Measurements from ENCODE around the gene SMIM26.
"Not testable (repeated sequence)": the region's sequence is repeated elsewhere in the genome, so short reads cannot be mapped to it uniquely, and the experiment has no call there.

Gene SMIM26, protein sequence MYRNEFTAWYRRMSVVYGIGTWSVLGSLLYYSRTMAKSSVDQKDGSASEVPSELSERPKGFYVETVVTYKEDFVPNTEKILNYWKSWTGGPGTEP

DNA sequence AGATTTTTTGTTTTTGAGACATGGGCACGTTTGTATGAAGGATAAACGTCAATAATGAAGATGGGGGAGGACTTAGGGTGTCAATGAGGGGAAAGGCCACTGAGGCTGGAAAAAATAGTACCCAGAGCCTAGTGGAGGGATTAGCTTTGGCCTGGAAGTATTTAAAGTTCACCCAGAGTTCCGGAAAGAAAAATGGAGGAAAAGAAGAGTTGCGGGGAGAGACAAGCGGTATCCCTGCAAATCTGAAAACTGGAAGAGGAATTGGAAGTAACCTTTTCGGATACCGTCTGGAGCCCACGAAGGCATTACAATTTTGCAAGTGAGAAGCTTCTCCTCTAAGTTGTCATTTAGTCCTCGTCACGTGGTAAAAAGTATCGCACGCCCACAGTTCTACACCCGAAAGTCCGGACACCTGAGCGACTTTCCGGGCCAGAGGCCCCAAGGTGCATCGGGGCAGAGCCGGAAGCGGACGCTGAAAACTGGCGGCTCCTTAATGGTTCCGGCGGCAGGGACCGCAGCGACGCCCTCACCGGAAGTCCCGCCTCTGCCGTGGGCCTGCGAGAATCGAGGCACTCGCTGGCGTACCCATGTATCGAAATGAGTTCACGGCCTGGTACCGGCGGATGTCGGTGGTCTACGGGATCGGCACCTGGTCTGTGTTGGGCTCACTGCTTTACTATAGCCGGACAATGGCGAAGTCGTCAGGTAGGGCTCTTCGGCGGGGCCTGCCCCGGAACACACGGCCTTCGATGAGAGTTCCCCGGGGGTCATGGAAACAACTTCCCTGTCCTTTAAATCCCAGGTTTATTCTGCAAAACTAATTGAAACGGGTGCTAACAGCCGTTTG, at the start of gene SMIM26:
Gene SMIM26 (plus strand): TSS at position 541 of the 847 bp plus-strand sequence. CDS start 47 bp downstream, at position 588.
- DNase-seq: peak; percentile 95

GRCh38 chr20:18522066-18522465, 45.2 kb upstream of the SMIM26 start:
- DNase-seq: not testable (repeated sequence)

DNA sequence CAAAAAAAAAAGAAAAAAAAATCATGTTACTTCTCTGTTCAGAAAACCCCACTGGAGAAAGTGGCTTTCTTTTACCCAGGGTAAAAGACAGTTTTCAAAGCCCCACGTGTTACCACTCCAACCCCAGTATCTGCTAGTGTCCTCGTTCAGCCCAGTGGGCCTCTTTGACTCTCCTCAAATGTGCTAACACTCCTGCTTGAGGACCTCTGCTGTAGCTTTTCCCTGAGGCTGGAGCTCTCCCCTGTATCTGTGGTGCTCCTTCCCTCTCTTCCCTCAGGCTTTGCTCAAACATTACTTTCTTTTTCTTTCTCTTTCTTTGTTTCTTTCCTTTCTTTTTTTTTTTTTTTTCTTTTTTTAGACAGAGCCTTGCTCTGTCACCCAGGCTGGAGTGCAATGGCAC, 44.2 kb upstream of the SMIM26 start:
- no peak for DNase-seq

DNA sequence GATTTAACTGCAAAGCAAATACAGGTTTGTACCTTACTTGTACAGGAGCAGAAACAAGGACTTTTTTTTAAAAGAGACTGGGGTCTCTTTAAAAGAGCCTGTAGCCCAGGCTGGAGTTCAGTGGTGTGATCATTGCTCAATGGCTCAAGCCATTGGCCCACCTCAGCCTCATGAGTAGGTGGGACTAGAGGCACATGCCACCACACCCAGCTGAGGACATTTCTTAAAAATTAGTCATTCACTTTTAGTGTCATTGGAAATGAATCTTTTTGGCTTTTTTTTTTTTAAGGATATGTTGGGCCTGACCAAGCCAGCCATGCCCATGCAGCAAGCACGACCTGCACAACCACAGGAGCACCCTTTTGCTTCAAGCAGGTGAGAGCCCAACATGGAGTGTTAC, 42.6 kb upstream of the SMIM26 start:
- no peak for DNase-seq

- not testable (repeated sequence) for DNase-seq
Measured at GRCh38 chr20:18526761-18527160, 40.5 kb upstream of the SMIM26 start.

GRCh38 chr20:18527339-18527738, 39.9 kb upstream of the SMIM26 start:
- DNase-seq: no peak

DNA sequence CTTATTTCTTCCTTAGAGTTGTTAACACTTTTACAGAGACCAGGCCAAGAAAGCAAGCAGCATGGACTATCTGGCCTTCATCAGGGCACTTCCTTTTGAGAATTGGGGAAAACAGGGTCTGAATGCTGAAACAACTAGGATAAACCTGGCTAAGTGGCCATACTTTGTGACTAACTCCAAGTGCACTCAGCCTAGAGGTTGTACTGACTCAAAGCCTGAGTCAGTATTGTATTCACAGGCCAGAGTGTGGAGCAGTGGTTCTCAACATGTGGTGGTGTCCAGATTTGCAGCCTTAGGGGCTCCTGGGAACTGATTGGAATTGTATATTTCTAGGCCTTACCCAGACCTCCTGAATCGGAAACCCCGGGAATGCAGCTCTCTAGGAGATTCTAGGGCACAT, 39.4 kb upstream of the SMIM26 start:
- DNase-seq: no peak

DNA sequence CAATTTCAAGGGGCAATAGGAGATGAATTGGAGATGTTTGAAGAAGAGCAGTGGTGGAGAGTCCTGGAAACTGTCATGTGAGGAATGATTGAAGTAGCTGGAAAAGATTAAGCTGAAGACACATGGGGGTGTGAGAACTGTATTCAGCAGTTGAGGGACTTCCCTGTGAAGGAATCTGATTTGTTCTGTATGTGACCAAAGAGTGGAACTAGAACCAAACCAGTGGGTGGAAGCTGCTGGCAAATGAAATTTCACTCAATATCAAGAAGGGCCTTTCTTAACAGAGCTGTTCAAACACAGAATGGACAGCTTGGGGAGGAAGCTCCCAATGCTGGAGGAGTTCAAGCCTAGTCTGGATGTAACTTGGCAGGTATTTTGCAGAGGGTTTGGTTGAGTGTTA, 38.2 kb upstream of the SMIM26 start:
- no peak for DNase-seq

DNA sequence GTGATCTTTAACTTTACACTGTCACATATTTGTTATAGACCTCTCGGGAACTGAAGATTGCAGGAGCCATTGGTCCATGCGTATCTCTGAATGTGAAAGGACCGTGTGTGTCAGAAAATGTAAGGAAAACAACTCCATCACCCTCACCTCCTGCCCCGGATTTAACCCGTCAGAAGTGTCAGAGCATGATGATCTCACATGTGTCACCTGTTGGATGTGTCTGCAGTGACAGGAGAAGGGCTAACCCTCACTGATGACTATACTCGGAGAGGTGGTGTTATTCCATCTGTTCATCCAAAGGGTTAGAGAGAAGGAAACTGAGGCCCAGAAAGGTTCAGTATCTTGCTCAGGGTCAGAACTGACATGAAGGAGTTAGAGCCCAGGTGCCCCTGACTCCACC, 34.6 kb upstream of the SMIM26 start:
- no peak for DNase-seq

DNA sequence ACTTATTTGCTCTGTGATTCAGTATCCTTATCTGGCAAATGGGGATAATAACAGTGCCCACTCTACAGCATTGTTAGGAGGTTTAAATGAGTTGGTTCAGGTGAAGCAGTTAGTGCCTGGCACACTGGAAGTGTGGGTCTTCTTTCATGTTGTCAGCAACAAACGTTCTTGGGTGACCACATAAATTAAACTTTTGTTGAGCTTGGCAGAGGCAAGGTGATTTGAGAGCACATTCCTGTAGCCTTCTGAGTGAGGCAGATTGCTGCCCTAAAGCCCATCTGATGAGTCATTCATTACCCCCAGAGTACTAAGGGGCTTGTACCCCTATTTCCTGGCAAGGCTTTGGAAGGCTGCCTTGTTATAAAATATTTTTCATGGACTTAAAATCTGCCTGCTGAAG, 33.7 kb upstream of the SMIM26 start:
- no peak for DNase-seq

DNA sequence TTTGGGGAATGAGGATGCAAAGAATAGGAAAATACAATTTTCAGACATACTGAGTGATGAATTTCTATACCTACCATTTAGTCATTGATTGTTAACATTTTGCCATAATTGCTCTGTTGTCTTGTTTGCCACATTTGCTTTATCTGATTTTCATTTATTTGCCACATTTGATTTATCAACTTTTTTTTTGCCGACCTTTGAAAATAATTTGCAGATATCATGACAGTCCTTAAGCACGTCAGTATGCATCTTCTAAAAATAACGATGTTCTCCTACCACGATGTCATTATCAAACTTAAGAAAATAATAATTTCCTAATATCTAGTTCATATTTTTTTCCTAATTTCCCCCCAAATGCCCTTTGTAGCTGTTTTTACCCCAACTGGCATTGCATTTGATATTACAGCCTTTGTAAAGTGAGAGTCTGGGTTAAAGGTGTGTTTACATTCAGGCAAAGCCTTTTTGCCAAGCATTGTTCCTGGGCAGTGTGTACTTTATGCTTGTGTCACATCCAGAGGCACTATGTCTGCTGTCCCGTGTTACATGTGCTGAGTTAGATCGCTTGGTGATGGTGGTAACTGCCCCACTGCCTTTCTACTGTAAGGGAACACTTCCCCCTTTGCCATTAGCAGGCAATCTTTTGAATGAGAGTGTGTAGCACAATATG, 33.1 kb upstream of the SMIM26 start:
- no peak for DNase-seq

GRCh38 chr20:18537651-18538050, 29.6 kb upstream of the SMIM26 start:
- DNase-seq: no peak

DNA sequence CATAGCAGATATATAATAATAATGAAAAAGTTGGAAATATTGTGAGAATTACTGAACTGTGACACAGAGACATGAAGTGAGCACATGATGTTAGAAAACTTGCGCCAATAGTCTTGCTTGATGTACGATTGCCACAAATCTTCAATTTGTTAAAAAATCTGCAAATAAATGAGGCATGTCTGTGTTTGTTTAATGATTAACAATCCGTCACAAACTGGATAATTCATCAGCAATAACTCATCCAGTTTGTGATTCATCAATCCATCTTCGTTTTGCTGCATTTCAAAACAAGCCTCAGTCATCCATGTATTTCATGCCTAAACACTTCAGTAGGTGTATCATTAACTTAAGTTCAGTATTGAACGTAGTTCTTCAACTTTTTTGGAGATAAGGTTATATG, 25.5 kb upstream of the SMIM26 start:
- no peak for DNase-seq

DNA sequence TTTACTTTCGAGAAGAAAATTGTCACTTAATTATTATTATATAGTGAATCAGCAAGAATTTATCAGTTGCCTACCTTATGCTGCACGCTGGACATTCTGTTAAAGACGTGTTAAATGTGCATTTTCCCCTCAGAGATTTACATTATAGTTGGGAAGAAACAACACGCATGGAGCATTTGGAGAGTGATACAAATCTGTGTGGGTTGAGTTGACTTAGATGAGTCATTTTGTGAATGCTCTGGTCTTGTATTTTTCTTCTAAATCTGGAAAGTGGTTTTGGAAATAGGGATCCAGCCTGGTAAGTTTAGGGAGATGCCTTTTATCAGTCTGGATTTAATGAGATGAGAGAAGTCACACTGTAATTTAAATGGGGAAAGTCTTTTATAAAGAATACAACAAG, 24.0 kb upstream of the SMIM26 start:
- DNase-seq: no peak

DNA sequence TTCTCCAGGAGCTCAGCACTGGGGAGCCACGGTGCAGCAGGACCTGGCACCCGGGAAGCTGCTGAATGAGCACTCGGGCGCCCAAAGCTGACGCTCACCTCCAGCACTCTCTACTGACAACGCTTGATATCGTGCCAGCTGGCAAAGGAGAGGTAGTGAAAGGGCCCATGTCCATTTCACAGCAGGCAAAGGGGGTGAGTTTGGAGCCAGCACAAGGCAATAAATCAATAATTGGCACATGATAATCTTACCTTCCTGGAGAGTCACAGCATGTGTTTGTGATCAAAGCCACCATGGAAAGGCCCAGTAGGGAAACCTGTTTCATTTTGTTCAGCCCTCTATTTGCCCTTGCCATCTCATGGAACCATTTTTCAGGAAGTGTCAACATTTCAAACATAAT, 23.3 kb upstream of the SMIM26 start:
- no peak for DNase-seq

DNA sequence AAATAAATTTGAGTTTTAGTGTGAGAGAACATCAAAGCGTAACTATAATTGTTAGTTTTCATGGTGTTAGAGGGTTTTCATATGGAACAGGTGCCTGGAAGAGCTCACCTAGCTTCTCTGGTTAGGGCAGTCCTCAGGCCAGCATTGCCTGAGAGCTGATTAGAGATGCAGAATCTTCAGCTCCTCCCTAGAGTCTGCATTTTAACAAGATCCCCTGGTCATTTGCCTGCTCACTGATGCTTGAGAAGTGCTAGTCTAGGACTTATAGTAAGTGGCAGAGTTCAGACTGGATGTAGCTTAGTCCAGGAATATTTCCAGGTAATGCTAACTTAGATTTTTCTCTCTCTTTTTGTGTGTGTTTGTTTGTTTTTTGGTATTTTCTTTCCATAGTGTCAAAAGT, 21.7 kb upstream of the SMIM26 start:
- no peak for DNase-seq

GRCh38 chr20:18548465-18548864, 18.8 kb upstream of the SMIM26 start:
- no peak for DNase-seq

DNA sequence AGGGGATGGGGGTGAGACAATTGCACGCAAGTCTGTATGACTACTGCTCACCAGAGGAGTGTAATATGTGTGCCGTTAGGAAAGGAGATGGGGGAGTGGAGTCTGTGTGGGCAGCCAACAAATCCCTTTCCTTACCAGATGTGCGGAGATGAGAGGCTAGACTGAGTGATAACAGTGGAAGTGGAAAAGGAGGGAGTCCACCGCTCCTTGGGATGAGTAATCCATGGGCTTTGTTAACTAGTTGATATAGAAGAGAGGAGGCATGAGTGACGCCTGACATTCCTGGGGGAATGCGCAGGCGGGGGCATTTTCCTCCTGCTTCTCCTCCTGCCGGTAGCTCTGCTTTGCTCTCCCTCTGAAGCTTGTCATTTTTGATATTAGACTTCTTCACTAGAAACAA, 13.5 kb upstream of the SMIM26 start:
- DNase-seq: no peak

DNA sequence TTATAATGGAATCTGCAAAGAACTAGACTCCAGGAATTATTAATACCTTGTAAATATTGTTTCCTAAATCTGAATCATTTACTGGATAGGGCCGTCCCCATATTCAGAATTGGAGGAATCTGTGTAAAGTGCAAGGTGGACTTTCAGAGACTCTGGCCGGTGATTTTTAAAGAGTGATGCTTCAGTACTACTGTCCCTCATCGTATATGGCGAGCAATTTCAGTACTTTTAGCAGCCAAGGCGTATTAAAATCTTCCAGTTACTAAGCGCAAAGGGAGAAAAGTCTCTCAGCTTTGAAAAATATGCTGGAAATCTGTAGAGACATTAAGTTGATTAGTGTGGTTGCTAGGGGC, 483 bp downstream of the SMIM26 start:
- no peak for DNase-seq

DNA sequence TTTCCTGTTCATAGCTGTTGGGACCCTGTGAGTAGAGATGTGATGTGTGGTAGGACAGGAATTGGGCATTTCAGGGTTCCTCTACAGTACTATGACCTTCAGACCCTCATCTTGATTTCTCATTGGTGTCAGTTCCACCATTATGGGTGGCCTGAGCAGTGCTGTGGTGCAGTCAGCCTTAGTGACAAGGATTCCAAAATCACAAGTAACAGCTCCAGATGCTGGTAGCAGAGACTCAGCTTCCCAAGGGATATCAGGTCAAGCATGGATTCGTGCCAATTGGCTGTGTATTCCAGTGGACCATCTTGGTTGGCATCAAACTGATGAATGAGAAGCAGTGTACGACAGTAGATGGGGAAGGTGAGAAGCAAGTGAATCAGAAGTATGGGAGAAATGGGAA, 3.8 kb downstream of the SMIM26 start:
- no peak for DNase-seq

DNA sequence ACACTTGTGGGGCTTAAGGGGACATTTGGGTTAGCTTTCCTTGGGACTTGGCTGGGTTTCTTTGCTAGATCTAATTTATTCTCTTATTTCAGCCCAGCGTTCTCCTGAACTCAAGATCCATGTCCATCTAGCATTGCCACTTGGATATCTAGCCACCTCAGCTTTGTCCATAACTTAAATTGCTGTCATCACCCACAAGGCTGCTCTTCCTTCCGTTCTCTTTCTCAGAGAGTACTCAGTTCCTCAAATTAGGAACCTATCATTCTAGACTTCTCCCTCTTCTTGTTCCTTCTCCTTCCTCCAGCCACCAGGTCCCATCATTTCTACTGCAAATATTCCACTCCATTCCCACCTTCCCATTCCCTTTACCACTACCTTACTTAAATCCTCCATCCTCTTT, 4.3 kb downstream of the SMIM26 start:
- DNase-seq: no peak

DNA sequence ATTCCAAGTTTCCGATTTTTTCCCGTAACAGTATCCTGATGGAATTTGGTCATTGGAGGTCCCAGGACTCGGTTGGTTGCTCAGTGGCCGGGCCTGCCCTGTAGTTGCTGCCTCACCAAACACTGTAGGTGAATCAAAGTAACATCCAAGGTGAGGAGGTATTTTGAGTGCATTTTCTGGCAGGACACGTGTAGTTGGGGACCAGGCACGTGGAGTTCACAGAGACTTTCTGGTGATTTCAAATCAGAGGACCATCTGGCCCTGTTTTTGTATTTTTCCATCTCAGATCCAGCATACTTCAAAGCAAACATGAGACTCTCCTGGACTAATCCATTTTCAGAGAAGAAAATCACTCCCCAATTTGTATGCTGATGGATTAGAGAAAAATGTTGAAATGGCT, 10.7 kb downstream of the SMIM26 start:
- no peak for DNase-seq

DNA sequence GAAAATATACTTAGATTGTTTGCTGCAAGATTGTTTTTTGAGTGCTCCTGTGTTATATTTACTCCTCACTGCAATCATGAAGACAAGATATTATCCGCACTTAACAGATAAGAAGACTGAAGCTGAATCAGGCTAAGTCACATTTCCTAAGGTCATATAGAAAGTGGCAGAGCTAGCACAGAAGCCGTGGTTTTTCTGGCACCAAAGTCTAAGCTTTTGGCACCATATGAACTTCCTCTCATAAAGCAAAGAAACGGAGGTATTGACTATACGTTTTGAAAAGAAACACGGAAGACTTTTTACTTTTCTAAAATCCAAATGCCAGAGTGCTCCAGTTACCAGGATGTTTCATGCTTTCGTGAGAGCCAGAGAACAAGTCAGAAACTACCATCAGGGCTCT, 11.3 kb downstream of the SMIM26 start:
- no peak for DNase-seq

DNA sequence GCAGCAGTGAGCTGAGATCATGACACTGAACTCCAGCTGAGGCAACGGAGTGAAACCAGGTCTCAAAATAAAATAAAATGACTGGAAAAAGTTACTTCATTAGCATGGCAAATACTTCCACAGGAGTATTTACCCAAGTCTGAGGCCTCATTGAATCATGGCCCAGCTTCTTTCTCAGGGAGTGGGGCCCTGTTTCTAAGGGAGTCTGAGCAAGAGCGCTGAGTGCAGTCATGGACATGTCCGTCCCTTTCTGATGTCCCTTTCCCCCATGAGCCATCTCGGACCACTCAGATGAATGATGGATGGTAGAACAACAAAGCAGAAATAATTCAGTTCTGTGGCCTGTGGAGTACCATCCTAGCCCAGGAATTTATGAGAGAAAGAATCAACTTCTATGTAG, 12.8 kb downstream of the SMIM26 start:
- no peak for DNase-seq

GRCh38 chr20:18585134-18585533, 17.9 kb downstream of the SMIM26 start:
- no peak for DNase-seq

Measured in stimulated activated naive CD4-positive, alpha-beta T cell treated with Interleukin-2 at 50 U/mL for 16 hours (primary cell).